Left hindlimb (tissue), 1 donor: ENCODE results near the gene C1orf21.
"Not testable (repeated sequence)": the region's sequence is repeated elsewhere in the genome, so short reads cannot be mapped to it uniquely, and the experiment has no call there.

Experiments used
- DNase-seq: peaks from one replicate; pipeline ENCODE4 v3.0.0-alpha.2; 2018

Gene C1orf21

DNA sequence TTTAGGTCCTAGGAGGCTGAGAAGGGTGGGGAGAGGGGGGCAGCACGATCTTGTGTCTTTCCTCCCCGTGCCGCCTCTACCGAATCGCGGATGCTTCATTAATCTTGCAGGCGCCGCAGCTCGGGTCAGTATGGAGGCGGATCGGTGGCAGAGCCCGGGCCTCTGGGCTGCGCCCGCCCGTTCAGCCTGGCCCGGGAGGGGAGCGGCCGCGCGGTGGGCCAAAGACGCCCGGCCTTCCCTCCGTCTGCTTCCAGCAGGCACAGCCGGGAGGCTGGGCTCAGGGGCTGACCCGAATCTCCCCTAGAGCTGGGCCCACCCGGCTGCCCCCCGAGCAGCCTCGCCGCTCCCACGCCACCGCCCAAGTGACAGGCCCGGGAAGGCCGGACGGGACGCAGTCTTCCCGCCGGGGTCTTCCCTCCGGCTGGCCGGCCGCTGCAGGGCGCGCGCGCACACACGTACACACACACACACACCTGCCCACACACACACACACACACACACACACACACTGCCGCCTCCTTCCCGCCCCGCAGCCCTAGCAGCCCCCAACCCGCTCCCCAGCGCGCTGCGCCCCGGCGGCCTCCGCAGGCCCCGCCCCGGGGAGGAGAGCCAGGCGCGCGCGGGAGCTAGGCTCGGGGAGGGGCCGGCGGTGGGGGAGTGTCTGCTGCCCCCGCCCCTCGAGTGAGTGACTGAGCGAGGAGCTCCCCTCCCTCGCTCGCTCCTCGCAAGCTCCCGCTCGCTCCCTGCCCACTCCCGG lies at the start of gene C1orf21:
TSS of gene C1orf21 (plus strand) at position 718 of the 757 bp plus-strand sequence. CDS start 90,481 bp downstream, outside the sequence.
- peak; percentile 97 for DNase-seq

DNA sequence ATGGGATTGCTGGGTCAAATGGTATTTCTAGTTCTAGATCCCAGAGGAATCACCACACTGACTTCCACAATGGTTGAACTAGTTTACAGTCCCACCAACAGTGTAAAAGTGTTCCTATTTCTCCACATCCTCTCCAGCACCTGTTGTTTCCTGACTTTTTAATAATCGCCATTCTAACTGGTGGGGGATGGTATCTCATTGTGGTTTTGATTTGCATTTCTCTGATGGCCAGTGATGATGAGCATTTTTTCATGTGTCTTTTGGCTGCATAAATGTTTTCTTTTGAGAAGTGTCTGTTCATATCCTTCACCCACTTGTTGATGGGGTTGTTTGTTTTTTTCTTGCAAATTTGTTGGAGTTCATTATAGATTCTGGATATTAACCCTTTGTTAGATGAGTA lies 49.0 kb upstream of the C1orf21 start:
- not testable (repeated sequence) for DNase-seq

- no peak for DNase-seq
These were observed 45.8 kb upstream of the C1orf21 start for GRCh38 chr1:184340984-184341383.

DNA sequence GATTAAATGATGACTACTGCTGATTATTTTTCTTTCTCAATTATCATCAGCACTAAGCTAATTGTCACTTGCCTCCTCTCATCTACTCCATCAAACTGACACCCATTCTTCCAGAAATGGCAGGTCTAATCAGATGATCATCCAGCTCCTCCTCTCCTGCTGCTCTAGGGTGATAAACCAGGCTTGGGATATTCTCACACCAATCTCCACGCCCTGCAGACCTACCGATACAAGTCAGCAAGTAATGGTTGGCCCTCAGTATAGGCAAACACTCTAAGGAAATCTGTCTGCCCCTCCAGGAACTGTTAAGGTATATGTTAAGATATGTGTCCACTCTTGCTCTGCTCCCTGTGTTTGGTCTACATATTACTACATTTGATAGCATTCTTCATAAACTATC lies 36.3 kb upstream of the C1orf21 start:
- DNase-seq, result no peak

- no peak for DNase-seq
These were observed 35.3 kb upstream of the C1orf21 start for GRCh38 chr1:184351416-184351975.

- no peak for DNase-seq
These were observed 34.1 kb upstream of the C1orf21 start for GRCh38 chr1:184352776-184353175.

DNA sequence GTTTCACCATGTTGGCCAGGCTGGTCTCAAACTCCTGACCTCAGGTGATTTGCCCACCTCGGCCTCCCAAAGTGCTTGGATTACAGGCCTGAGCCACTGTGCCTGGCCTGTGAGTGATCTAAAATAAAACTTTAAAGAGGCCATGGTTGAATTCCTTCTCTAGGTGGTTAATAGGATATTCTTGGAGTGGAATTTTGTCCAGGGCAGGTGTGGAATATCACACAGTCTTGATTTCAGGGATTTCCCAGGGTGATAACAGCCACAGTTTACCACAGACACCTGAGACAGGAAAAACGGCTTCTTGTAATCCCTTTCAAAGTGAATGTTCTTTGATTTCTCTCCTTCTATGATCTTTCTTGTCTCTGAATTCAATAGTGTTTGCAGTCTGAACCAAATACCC lies 32.1 kb upstream of the C1orf21 start:
- no peak for DNase-seq

- DNase-seq, result no peak
These were observed 29.9 kb upstream of the C1orf21 start for GRCh38 chr1:184356891-184357290.

GRCh38 chr1:184358256-184358655 lies 28.6 kb upstream of the C1orf21 start:
- DNase-seq, result no peak

DNA sequence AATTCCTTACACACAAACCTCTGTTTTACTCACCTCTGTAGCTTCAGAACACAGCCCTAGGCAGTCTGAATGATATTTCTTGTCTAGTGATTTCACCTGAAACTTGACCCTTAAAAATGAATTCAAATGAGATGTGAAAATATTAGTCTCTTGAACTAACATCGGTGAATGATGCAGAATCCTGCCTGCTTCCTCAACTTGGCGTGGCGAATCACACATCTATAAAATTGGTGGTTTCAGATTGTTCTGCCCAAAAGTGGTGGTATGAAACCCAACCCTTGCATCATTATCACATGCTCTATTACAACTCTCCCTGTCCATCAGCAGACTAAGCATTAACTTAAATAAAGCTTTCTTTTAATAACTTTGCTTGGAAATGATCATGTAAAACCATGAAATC lies 26.9 kb upstream of the C1orf21 start:
- DNase-seq, result no peak

DNA sequence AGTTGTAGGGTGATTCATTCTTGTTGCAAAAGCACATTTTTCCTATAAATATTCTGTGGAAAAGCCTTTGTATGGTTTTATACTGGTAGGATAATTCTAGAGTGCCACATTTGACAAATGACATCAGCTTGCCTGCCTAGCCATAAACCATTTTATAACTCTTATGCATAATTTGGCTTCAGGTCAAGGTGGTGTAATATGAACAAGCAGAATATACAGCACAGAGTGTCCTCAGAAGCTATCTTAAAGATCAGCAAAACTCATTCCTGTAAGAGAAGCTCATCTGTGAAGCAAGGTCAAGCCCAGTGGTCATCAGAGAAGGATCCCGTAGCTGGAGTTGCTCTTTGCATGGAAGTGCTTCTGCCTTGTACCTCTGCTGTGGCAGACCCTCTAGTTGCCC lies 24.0 kb upstream of the C1orf21 start:
- DNase-seq, result no peak

GRCh38 chr1:184365699-184366098 lies 21.1 kb upstream of the C1orf21 start:
- DNase-seq, result no peak

- peak; percentile 49 for DNase-seq
These were observed 19.8 kb upstream of the C1orf21 start for GRCh38 chr1:184366997-184367396.

GRCh38 chr1:184367427-184368038 lies 19.3 kb upstream of the C1orf21 start:
- no peak for DNase-seq

DNA sequence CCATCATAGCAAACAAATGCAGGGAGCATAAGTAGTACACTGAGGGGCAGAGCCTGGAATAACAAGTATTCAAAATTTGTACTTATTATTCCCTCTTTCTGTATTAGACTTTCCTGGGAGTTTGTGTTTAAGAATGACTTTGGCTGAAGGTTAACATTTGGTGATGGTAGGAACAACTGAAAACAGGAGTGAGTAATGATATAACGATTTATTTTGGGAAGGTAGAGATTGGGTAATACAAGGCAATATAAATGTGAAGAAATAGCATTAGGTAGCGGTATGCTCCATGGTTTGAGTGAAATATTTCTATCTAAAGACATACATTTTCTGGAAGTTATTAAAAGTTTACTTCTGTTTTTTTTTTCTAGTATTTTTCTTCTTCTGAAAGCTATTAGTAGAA lies 18.5 kb upstream of the C1orf21 start:
- no peak for DNase-seq

DNA sequence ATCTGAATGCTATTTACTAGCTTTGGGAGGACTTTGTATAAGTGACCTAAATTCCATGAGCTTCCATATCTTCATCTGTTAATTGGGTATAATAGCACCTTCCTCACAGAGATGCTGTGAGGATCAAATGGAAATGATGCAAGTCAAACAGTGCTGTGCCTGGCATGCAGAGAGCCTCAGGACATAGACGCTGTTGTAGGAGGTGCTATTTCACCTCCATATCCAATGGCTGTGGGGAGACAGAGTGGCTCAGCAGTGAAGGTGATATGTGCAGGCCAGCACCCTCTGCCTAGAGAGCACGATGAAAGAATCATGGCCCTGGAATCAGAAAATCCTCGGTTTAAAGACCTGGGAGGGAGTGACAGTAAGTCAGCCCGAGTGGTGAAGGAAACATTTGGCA lies 16.0 kb upstream of the C1orf21 start:
- no peak for DNase-seq

DNA sequence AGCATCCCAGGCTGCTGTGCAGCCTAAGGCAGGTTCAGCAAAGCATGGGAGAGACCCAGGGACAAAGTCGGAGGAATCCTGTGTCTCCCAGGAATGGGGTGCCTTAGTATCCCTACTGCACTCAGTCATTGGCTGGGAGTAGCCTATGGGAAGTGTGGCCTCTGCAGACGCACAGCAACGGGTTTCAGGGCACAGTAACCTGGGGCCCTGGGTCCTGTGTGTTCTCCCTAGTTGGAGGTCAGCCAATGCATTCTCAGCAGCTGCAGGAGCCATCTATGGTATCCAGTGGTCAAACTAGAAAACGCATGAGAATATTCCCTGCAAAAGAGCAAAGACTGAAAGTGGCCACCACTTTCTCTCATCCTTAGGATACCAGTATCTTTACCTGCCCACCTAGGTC lies 13.7 kb upstream of the C1orf21 start:
- DNase-seq, result no peak

DNA sequence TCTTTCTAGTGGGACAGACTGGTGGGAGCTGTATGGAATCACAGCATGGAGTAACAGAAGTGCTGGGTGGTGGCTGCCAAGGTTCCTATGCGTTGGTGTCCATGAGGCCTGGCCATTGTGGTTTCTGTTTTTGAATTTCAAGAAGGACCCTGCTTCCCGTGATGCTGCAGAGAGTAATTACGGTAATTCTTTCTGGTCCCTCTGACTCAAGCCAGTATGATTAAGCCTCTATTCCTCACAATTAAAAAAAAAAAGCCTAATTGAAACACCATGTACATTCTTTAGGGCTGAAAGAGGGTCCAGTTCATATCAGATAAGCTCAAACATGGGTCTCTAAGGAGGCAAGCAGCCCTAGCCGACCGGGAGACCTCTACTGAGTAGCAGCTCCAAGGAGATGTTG lies 10.5 kb upstream of the C1orf21 start:
- no peak for DNase-seq

DNA sequence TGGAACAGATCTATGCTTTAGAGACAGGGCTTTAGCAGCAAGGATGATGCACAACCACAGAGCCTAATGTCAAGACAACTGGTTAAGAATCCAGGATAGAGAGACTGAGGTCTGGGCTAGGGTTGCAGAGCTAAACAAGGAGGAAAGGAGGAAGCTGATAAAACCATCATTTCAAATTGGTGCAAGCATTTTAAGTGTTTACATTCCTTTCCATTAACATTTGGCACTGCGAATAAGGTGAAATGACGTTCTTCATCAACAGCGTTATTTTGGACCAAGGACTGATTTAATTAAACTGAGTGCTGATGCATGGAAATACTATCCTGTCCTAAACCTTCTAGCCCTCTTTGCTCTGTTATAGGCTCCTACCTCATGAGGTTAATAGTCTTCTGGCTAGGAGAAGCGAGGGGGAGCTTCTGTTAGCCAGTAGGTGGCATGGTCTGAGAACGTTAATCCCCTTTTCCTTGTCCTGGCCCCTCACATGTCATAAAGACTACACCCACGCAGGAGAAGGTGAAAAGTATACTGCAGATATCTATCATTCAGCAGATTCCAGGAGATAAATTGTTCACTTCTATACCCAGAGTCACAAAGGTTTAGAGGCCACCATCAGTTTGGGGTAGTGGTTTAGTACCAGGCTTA lies 7.6 kb upstream of the C1orf21 start:
- DNase-seq, result no peak

- DNase-seq, result no peak
These were observed 6.4 kb upstream of the C1orf21 start for GRCh38 chr1:184380468-184380867.

DNA sequence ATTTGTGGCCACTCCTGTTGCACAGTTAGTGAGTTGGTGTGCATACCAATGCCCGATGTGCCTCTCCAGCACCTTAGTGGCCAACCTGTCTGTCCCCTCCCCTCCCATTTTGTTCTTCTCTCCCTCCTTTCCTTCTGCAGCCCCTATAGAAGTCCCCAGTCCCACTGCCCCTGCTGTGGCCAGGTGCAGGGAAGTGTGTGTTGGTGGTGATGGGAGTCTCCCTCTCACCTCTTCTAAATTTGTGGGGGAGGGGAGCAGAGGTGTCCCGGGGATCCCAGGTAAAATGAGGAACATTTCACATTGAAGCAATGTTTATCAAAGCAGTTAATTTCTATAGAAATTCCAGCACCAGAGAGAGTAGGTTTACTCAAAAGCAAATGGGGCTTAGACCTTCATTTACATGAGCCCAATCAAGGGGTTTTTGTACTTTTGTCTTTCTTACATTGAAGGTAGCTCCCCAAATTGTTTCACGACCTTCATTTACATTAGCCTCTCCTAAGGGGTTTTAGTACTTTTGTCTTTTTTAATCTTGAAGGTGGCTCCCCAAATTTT lies 3.0 kb upstream of the C1orf21 start:
- no peak for DNase-seq

DNA sequence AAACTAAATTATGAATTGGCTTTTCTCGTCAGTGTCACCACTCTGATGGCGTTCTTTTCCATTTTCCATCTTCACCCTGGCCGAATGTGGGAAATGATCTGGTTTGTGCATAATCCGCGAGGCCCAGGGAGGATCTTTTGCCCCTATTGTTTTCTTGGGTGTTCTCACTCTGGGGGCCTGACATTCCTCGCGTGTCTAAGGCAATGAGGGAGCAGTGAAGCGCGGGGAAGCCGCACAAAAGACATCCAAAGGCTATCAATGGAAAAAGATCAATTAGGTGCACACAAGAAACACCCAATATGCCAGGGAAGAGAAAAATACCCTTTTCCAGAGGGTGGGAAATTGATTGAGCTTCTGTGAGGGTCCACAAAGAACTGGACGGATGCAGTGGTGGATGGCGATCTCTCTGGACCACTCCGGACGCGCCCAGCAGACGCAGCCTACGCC lies 941 bp upstream of the C1orf21 start:
- no peak for DNase-seq

- no peak for DNase-seq
These were observed 243 bp downstream of the C1orf21 start for GRCh38 chr1:184387069-184387475.
